ENCODE measurements around the gene RASL10B. TPM values are rescaled to one million over a fixed set of nuclear protein-coding genes. Genes with fewer than 3 reads are reported as not detected.
A peak's percentile ranks its signal among the peaks of the same experiment; 100 is the strongest.

The RASL10B gene
- total RNA-seq, 1 experiment from 2014 or later, result 0.09 TPM

GRCh38 chr17:35715416-35715815 is 16.0 kb upstream of the RASL10B start:
- DNase-seq (ENCODE audit: unreplicated experiment), result no peak
- no TSS peak for BruUV-seq (replicated peaks)
- intact Hi-C loops (cut with micrococcal nuclease), result no loop called here
- TF ChIP-seq CTCF (IDR thresholded peaks at IDR 0.05; ENCODE audit: unreplicated experiment), result no peak
- ChIA-PET POLR2A (interaction anchor here (0.6 to 1.8 kb wide), 2 partner anchors 56 to 93 kb away, joined by 3 to 5 read pairs; partner anchors contain the start of gene TAF15), CTCF (interaction anchor here (0.6 to 5.4 kb wide), 3 partner anchors 32 to 1319 kb away, joined by 3 to 33 read pairs (median 4); no protein-coding TSS in a partner anchor)
- Mint-ChIP-seq H3K36me3 (ENCODE audit: insufficient read depth, unreplicated experiment) (peaks cover 54% of the 10 kb centered on the region), H3K9me3 (ENCODE audit: unreplicated experiment) (no peaks in the 10 kb centered on the region), H3K27ac (ENCODE audit: low read depth, unreplicated experiment) (no peak overlapping the region), H3K4me1 (ENCODE audit: insufficient read depth, unreplicated experiment) (peaks cover 14% of the 10 kb centered on the region), H3K27me3 (ENCODE audit: insufficient read depth, unreplicated experiment) (no peaks in the 10 kb centered on the region), H3K4me3 (ENCODE audit: unreplicated experiment) (no peak overlapping the region)

- Mint-ChIP-seq H3K9me3 (ENCODE audit: unreplicated experiment) (no peaks in the 10 kb centered on the region), H3K36me3 (ENCODE audit: insufficient read depth, unreplicated experiment) (peaks cover 53% of the 10 kb centered on the region), H3K27me3 (ENCODE audit: insufficient read depth, unreplicated experiment) (no peaks in the 10 kb centered on the region), H3K4me3 (ENCODE audit: unreplicated experiment) (no peak overlapping the region), H3K4me1 (ENCODE audit: insufficient read depth, unreplicated experiment) (peaks cover 14% of the 10 kb centered on the region), H3K27ac (ENCODE audit: low read depth, unreplicated experiment) (no peak overlapping the region)
- CTCF ChIA-PET, result interaction anchor here (0.6 to 5.4 kb wide), 4 partner anchors 32 to 1319 kb away, joined by 3 to 33 read pairs (median 4); no protein-coding TSS in a partner anchor
- intact Hi-C loops (cut with micrococcal nuclease), result no loop called here
- BruUV-seq (replicated peaks), result no TSS peak
- DNase-seq (ENCODE audit: unreplicated experiment), result no peak
- no peak for TF ChIP-seq CTCF (IDR thresholded peaks at IDR 0.05; ENCODE audit: unreplicated experiment)
- POLR2A ChIA-PET, result interaction anchor here (1.8 kb wide), 1 partner anchor 93 kb away, joined by 5 read pairs; the partner anchor contains the start of gene TAF15
These were observed 15.3 kb upstream of the RASL10B start for GRCh38 chr17:35716173-35716572.

- no peaks in the 10 kb centered on the region for H3K27me3 Mint-ChIP-seq (ENCODE audit: insufficient read depth, unreplicated experiment)
- CTCF ChIA-PET, result interaction anchor here (1.1 to 5.4 kb wide), 3 partner anchors 31 to 92 kb away, joined by 3 to 33 read pairs (median 12); no protein-coding TSS in a partner anchor
- POLR2A ChIA-PET, result interaction anchor here (0.6 to 1.8 kb wide), 4 partner anchors 11 to 95 kb away, joined by 3 to 5 read pairs (median 3); partner anchors contain the start of genes RASL10B and TAF15
- peaks cover 14% of the 10 kb centered on the region for H3K4me1 Mint-ChIP-seq (ENCODE audit: insufficient read depth, unreplicated experiment)
- DNase-seq (ENCODE audit: unreplicated experiment), result no peak
- no peak for TF ChIP-seq CTCF (IDR thresholded peaks at IDR 0.05; ENCODE audit: unreplicated experiment)
- no TSS peak for BruUV-seq (replicated peaks)
- H3K4me3 Mint-ChIP-seq (ENCODE audit: unreplicated experiment), result peak overlapping the region; percentile 4
- intact Hi-C loops (cut with micrococcal nuclease), result no loop called here
- H3K36me3 Mint-ChIP-seq (ENCODE audit: insufficient read depth, unreplicated experiment), result peaks cover 54% of the 10 kb centered on the region
- no peaks in the 10 kb centered on the region for H3K9me3 Mint-ChIP-seq (ENCODE audit: unreplicated experiment)
- no peak overlapping the region for H3K27ac Mint-ChIP-seq (ENCODE audit: low read depth, unreplicated experiment)
These were observed 14.5 kb upstream of the RASL10B start for GRCh38 chr17:35716897-35717465.

- no peak overlapping the region for H3K27ac Mint-ChIP-seq (ENCODE audit: low read depth, unreplicated experiment)
- DNase-seq (ENCODE audit: unreplicated experiment), result no peak
- no peak for TF ChIP-seq CTCF (IDR thresholded peaks at IDR 0.05; ENCODE audit: unreplicated experiment)
- H3K4me1 Mint-ChIP-seq (ENCODE audit: insufficient read depth, unreplicated experiment), result peaks cover 14% of the 10 kb centered on the region
- CTCF ChIA-PET, result interaction anchor here (0.7 to 5.4 kb wide), 5 partner anchors 8 to 104 kb away, joined by 3 to 33 read pairs (median 3); no protein-coding TSS in a partner anchor
- intact Hi-C loops (cut with micrococcal nuclease), result no loop called here
- peaks cover 51% of the 10 kb centered on the region for H3K36me3 Mint-ChIP-seq (ENCODE audit: insufficient read depth, unreplicated experiment)
- no peaks in the 10 kb centered on the region for H3K27me3 Mint-ChIP-seq (ENCODE audit: insufficient read depth, unreplicated experiment)
- no peaks in the 10 kb centered on the region for H3K9me3 Mint-ChIP-seq (ENCODE audit: unreplicated experiment)
- POLR2A ChIA-PET, result interaction anchor here (0.6 to 1.8 kb wide), 5 partner anchors 11 to 94 kb away, joined by 3 to 5 read pairs (median 3); partner anchors contain the start of genes RASL10B and TAF15
- H3K4me3 Mint-ChIP-seq (ENCODE audit: unreplicated experiment), result peak overlapping the region; percentile 4
- no TSS peak for BruUV-seq (replicated peaks)
These were observed 14.0 kb upstream of the RASL10B start for GRCh38 chr17:35717475-35717874.

All from MCF 10A (cell line).